ENCODE measurements around the gene NWD2.
A peak's percentile ranks its signal among the peaks of the same experiment; 100 is the strongest.

GRCh38 chr4:37453281-37453998, 208.9 kb downstream of the NWD2 start:
- TF ChIP-seq, protein P1, sequence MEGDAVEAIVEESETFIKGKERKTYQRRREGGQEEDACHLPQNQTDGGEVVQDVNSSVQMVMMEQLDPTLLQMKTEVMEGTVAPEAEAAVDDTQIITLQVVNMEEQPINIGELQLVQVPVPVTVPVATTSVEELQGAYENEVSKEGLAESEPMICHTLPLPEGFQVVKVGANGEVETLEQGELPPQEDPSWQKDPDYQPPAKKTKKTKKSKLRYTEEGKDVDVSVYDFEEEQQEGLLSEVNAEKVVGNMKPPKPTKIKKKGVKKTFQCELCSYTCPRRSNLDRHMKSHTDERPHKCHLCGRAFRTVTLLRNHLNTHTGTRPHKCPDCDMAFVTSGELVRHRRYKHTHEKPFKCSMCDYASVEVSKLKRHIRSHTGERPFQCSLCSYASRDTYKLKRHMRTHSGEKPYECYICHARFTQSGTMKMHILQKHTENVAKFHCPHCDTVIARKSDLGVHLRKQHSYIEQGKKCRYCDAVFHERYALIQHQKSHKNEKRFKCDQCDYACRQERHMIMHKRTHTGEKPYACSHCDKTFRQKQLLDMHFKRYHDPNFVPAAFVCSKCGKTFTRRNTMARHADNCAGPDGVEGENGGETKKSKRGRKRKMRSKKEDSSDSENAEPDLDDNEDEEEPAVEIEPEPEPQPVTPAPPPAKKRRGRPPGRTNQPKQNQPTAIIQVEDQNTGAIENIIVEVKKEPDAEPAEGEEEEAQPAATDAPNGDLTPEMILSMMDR (IDR thresholded peaks at IDR 0.05) = peak in 1 of 3 experiments; percentile 16
- TF ChIP-seq POLR2AphosphoS5 (IDR thresholded peaks at IDR 0.05; ENCODE audit: insufficient read depth in 1 of 2, low read depth in 1 of 2) (no peak), POLR2A (IDR thresholded peaks at IDR 0.05) (no peak)

Data from vagina (tissue), 2 donors.